Measurements from ENCODE around the gene KLK7.

GRCh38 chr19:50949861-50950260, 33.9 kb downstream of the KLK7 start:
- no peak for TF ChIP-seq RARB (CRISPR knock-in tag; IDR thresholded peaks at IDR 0.05)
- TF ChIP-seq ZC3H10 (CRISPR knock-in tag; IDR thresholded peaks at IDR 0.05): no peak
- no peak for TF ChIP-seq TSHZ2 (CRISPR knock-in tag; IDR thresholded peaks at IDR 0.05)
- no peak for TF ChIP-seq ZNF70 (CRISPR knock-in tag; IDR thresholded peaks at IDR 0.05)
- no peak for TF ChIP-seq ZFP3 (CRISPR knock-in tag; IDR thresholded peaks at IDR 0.05)
- TF ChIP-seq PATZ1 (CRISPR knock-in tag; IDR thresholded peaks at IDR 0.05; ENCODE audit: borderline replicate concordance): no peak
- TF ChIP-seq ARNTL (CRISPR knock-in tag; IDR thresholded peaks at IDR 0.05; ENCODE audit: borderline replicate concordance, low read depth): no peak
- no peak for TF ChIP-seq ISL1 (CRISPR knock-in tag; IDR thresholded peaks at IDR 0.05)
- no peak for TF ChIP-seq TCF4 (CRISPR knock-in tag; IDR thresholded peaks at IDR 0.05; ENCODE audit: borderline replicate concordance)
- TF ChIP-seq ZNF8 (CRISPR knock-in tag; IDR thresholded peaks at IDR 0.05): no peak
- TF ChIP-seq ZFP30 (CRISPR knock-in tag; IDR thresholded peaks at IDR 0.05): no peak
- no peak for TF ChIP-seq CREB5 (CRISPR knock-in tag; IDR thresholded peaks at IDR 0.05; ENCODE audit: low read depth)
